HG03432 (cell line): ENCODE results near the gene EFCAB6.

Experiments used
- ATAC-seq: cut with Tn5 transposase; IDR thresholded peaks from one replicate; pipeline ENCODE4 v1.9.1; 2021; ENCODE audit warnings: mild to moderate bottlenecking, moderate library complexity; ENCODE audit not compliant: unreplicated experiment

Gene EFCAB6

GRCh38 chr22:43643387-43643786 is 168.7 kb downstream of the EFCAB6 start:
- ATAC-seq, result no peak

- ATAC-seq, result no peak
These were observed 169.5 kb downstream of the EFCAB6 start for GRCh38 chr22:43642319-43643206.

GRCh38 chr22:43639228-43639948 is 172.7 kb downstream of the EFCAB6 start:
- no peak for ATAC-seq

GRCh38 chr22:43637275-43638260 is 174.5 kb downstream of the EFCAB6 start:
- ATAC-seq, result no peak

- no peak for ATAC-seq
These were observed 176.0 kb downstream of the EFCAB6 start for GRCh38 chr22:43636086-43636485.

- no peak for ATAC-seq
These were observed 177.0 kb downstream of the EFCAB6 start for GRCh38 chr22:43635101-43635500.

- ATAC-seq, result no peak
These were observed 177.8 kb downstream of the EFCAB6 start for GRCh38 chr22:43634316-43634715.

GRCh38 chr22:43633631-43634285 is 178.3 kb downstream of the EFCAB6 start:
- no peak for ATAC-seq

GRCh38 chr22:43631846-43632245 is 180.3 kb downstream of the EFCAB6 start:
- ATAC-seq, result no peak

- no peak for ATAC-seq
These were observed 180.9 kb downstream of the EFCAB6 start for GRCh38 chr22:43631201-43631600.

GRCh38 chr22:43630451-43630850 is 181.7 kb downstream of the EFCAB6 start:
- ATAC-seq, result no peak

GRCh38 chr22:43628250-43628649 is 183.9 kb downstream of the EFCAB6 start:
- no peak for ATAC-seq

GRCh38 chr22:43627485-43628213 is 184.5 kb downstream of the EFCAB6 start:
- no peak for ATAC-seq

GRCh38 chr22:43625242-43625641 is 186.9 kb downstream of the EFCAB6 start:
- no peak for ATAC-seq

GRCh38 chr22:43624144-43624998 is 187.7 kb downstream of the EFCAB6 start:
- no peak for ATAC-seq

GRCh38 chr22:43622886-43623285 is 189.2 kb downstream of the EFCAB6 start:
- no peak for ATAC-seq

- no peak for ATAC-seq
These were observed 191.9 kb downstream of the EFCAB6 start for GRCh38 chr22:43620197-43620596.

GRCh38 chr22:43618517-43618916 is 193.6 kb downstream of the EFCAB6 start:
- no peak for ATAC-seq

- ATAC-seq, result no peak
These were observed 195.5 kb downstream of the EFCAB6 start for GRCh38 chr22:43616645-43617044.
